Right hindlimb (tissue), 1 donor: ENCODE data around the gene YPEL3.
A peak's percentile ranks its signal among the peaks of the same experiment; 100 is the strongest.

Experiments used
- DNase-seq: peaks from one replicate; pipeline ENCODE4 v3.0.0-alpha.2; 2018

Gene YPEL3

GRCh38 chr16:30068333-30068732, 27.7 kb downstream of the YPEL3 start:
- no peak for DNase-seq

DNA sequence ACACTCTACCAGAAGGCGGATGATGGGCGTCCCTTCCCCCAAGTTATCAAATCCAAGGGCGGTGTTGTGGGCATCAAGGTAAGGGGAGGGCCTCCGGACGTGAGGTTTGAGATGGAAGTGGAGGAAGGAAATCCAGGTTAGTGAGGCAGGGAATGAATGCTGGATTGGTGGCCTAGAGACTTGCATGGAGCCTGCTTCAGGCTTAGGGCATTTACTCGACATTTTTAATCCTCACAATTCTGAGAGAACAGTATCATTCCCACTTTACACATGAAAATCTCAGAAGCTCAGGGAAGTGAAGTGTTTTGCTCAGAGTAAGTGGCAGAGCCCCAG, 28.5 kb downstream of the YPEL3 start:
- DNase-seq = no peak

- peak; percentile 61 for DNase-seq
Measured at GRCh38 chr16:30066761-30067583, 29.0 kb downstream of the YPEL3 start.

GRCh38 chr16:30065943-30066760, 29.9 kb downstream of the YPEL3 start:
- no peak for DNase-seq

DNA sequence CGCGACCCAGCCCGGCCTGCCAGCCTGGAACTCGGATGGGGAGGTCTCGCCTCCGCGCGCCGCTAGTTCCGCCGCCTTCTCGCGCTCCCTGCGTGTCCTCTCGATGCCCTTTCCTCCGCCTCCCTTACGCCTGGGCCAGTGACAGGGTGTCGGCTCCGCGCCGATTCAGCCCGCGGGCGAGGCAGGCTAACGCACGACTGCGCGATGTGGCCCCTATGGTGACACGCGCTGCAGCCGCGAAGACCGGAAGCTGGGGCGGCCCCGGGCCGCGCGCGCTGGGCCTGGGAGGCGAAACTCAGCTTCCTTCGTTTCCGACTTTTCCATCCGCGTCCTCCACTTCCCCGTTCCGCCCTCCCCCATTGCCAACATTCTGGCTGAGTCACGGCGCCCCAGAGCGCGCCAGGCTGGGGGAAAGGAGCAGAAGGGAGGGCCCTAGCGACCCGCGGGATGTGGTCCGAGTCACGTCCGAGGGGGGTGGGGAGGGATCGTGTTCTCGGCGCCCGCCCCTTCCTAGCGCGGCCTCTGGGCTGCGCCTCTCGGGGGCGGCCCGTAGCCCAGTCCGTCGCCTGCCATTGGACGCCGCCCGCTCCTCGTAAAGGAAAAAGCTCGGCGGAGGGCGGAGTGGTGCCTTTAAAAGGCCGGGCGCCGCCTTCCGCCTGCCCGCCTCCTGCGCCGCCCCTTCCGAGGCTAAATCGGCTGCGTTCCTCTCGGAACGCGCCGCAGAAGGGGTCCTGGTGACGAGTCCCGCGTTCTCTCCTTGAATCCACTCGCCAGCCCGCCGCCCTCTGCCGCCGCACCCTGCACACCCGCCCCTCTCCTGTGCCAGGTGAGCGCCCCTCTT, 30.7 kb downstream of the YPEL3 start, which contains the start of gene ALDOA:
TSS of gene ALDOA (plus strand) at position 659 of the 841 bp plus-strand sequence. CDS start 1,138 bp downstream, outside the sequence.
- peak; percentile 99 for DNase-seq

DNA sequence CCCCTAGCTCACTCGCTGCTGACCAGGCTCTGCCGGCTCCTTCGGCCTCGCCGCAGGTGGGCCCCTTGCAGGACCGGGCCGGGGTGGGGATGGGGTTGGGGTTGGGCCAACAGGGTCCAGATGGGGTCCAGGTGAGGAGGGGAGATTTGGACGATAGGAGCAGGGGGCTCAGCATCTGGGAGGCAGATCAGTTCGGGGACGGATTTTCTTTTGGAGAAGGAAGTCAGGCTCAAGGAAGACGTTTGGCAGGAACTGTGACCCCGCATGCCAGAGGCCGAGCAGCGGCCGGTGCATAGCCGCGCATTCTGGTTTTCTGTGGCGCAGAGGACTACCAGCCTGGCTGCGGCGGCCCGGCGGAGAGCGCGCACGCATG, 31.3 kb downstream of the YPEL3 start:
- DNase-seq = no peak

GRCh38 chr16:30063893-30064728, 31.9 kb downstream of the YPEL3 start:
- peak; percentile 82 for DNase-seq

GRCh38 chr16:30063278-30063892, 32.6 kb downstream of the YPEL3 start:
- no peak for DNase-seq

- peak; percentile 68 for DNase-seq
Measured at GRCh38 chr16:30060836-30061554, 35.0 kb downstream of the YPEL3 start.

- DNase-seq = no peak
Measured at GRCh38 chr16:30060346-30060745, 35.7 kb downstream of the YPEL3 start.

GRCh38 chr16:30054959-30055553, 41.0 kb downstream of the YPEL3 start:
- DNase-seq = no peak

DNA sequence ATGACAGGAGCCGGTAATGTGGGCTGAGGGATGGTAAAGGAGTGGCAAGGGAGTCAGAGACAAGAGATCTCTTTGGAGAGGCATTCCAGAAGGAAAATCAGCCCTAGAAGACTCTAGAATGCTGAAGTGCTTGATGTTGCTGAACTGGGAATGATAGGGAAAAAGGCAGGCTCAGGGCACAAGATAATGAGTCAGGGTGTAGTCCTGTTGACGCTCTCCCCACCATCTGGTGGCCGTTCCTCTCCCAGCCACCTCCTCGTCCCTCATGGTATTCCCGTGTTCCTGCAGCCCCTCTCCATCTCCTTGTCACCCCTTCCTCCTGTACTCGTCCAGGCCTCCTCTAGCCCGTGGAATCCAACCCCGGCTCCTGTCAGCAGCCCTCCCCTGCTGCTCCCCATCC, 41.6 kb downstream of the YPEL3 start:
- no peak for DNase-seq

- DNase-seq = peak; percentile 31
Measured at GRCh38 chr16:30053376-30054015, 42.5 kb downstream of the YPEL3 start.

DNA sequence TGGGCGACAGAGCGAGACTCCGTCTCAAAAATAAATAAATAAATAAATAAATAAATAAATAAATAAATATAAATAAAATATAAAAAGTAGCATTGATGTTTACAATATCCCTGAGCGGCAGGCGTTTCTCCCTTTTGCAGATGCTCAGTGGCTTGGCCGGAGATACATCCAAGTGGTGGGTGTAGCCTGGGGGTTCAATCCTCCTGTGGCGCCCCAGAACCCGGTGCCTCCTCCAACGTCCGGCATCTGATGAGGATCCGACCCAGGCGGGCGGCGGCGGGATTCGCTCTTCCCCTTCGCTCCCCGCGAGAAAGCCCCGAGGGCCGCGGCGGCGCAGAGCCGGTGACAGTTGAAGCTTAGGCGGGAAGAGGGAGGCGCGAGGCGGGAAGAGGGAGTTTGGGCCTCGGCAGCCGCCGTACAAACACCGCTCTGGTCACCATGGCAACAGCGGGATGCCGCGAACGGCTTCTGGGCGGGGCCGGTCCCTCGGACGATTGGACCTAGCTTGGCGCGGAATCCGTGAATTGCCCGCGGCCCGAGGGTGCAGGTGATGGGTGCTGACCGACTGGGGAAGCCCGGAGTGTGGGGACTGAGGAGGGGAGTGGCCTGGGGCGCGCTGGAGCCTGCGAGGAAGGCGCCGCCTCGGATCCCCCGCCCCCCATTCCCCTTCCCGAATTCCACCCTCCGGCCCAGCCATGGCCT, 43.2 kb downstream of the YPEL3 start:
- DNase-seq = peak; percentile 94

- DNase-seq = no peak
Measured at GRCh38 chr16:30051518-30051917, 44.5 kb downstream of the YPEL3 start.

DNA sequence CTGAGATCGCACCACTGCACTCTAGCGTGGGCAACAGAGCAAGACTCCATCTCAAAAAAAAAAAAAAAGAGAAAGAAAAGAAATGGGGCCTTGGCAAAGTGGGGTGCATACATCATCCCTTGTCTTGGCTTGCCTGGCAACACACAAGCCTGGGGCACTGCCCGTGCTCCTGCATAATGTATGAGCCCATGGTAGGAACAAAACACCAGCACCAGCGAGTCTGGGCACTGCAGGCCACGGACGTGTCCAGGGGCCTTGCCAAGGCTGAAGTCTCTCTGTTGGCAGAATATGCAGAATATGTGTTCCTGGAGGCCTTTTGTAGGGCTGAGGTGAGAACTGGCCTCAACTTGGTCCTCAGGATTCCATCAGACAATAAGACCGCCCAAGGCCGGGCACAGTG, 46.1 kb downstream of the YPEL3 start:
- DNase-seq = no peak

DNA sequence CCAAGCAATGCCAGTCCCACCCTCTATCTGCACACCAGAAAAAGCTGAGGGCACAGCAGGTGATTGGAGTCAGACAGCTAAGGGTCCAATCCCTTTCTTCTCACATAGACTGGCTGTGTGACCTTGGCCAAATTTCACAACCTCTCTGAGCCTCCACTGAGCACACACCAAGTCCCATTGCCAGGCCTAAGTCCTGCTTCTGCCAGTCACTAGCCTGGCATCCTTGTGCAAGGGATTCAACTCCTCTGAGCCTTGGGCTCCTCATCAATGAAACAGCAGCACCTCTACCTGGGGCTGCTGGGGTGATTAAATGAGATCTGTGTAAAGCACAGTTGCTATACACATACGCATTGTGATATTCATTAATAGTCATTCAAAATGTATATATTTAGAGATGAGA, 49.4 kb downstream of the YPEL3 start:
- DNase-seq = no peak

DNA sequence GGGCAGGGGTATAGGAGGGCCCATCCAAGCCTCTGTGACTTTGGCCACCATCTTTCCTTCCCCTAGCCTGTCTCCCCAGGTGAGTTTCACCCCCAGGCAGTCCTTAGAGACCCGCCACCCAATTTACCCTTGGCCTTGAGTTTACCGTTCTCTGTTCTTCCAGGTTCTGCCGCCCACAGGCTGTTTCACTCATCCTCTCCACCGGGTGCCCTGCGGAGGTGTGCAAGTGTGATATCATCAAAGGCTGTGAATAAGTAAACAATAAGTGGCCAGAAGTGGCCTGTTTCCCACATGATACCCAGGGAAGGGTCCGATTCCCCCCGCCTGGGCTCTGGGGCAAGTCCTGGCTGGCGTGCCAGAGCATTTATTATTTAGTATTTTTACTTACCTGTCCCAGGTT, 49.8 kb downstream of the YPEL3 start:
- no peak for DNase-seq
